H9 (cell line): ENCODE measurements around the gene RTF2. TPM values are rescaled to one million over a fixed set of nuclear protein-coding genes. Genes with fewer than 3 reads are reported as not detected.

Experiments used
- DNase-seq: peaks from one replicate; pipeline ENCODE4 v3.0.0-alpha.2; 2017
- H2AFZ ChIP-seq: one replicate; pipeline ENCODE4 v1.6.1; 2013; ENCODE audit warnings: mild to moderate bottlenecking, low read length, control low read depth, moderate library complexity
- H2AK5ac ChIP-seq: 2 replicates; pipeline ENCODE4 v1.6.1; 2013; ENCODE audit warnings: low read length, control low read depth, mixed read lengths; ENCODE audit not compliant: insufficient read length
- H2BK120ac ChIP-seq: one replicate; pipeline ENCODE4 v1.6.1; 2013; ENCODE audit warnings: low read depth, mild to moderate bottlenecking, low read length, control low read depth, inconsistent platforms; ENCODE audit not compliant: poor library complexity, severe bottlenecking
- H2BK12ac ChIP-seq: 2 replicates; pipeline ENCODE4 v1.6.1; 2013; ENCODE audit warnings: low read length, control low read depth, mixed read lengths, low read depth; ENCODE audit not compliant: insufficient read length
- H2BK15ac ChIP-seq: 2 replicates; pipeline ENCODE4 v1.6.1; 2013; ENCODE audit warnings: low read depth, low read length, control low read depth
- H2BK20ac ChIP-seq: one replicate; pipeline ENCODE4 v1.6.1; 2013; ENCODE audit warnings: low read depth, mild to moderate bottlenecking, low read length, control low read depth, inconsistent platforms; ENCODE audit not compliant: poor library complexity, severe bottlenecking
- H2BK5ac ChIP-seq: 2 replicates; pipeline ENCODE4 v1.6.1; 2013; ENCODE audit warnings: low read length, control low read depth, mixed read lengths; ENCODE audit not compliant: insufficient read length
- H3K14ac ChIP-seq: 2 replicates; pipeline ENCODE4 v1.6.1; 2013; ENCODE audit warnings: low read length, control low read depth; ENCODE audit not compliant: insufficient read depth
- H3K18ac ChIP-seq: 2 replicates; pipeline ENCODE4 v1.6.1; 2013; ENCODE audit warnings: low read depth, mild to moderate bottlenecking, mixed read lengths, low read length, control low read depth; ENCODE audit not compliant: insufficient read length
- H3K23ac ChIP-seq: 2 replicates; pipeline ENCODE4 v1.6.1; 2013; ENCODE audit warnings: low read length, control low read depth, mixed read lengths, low read depth; ENCODE audit not compliant: insufficient read length
- H3K23me2 ChIP-seq: 2 replicates; pipeline ENCODE4 v1.6.1; 2013; ENCODE audit warnings: low read depth, mild to moderate bottlenecking, mixed read lengths, low read length, control low read depth; ENCODE audit not compliant: insufficient read length, poor library complexity, severe bottlenecking
- H3K27ac ChIP-seq: 2 replicates; pipeline ENCODE4 v1.5.1; 2013; ENCODE audit warnings: low read length, control low read depth, mixed read lengths, low read depth; ENCODE audit not compliant: insufficient read length
- H3K27me3 ChIP-seq: 2 replicates; pipeline ENCODE4 v1.6.1; 2013; ENCODE audit warnings: low read length, control low read depth, inconsistent platforms; ENCODE audit not compliant: insufficient read depth
- H3K4ac ChIP-seq: 2 replicates; pipeline ENCODE4 v1.6.1; 2013; ENCODE audit warnings: low read depth, mild to moderate bottlenecking, control low read depth, inconsistent platforms, low read length, moderate library complexity
- H3K4me1 ChIP-seq: 2 replicates; pipeline ENCODE4 v1.6.1; 2013; ENCODE audit warnings: low read length, control low read depth, inconsistent platforms; ENCODE audit not compliant: insufficient read depth
- H3K4me2 ChIP-seq: 2 replicates; pipeline ENCODE4 v1.6.1; 2013; ENCODE audit warnings: low read length, control low read depth, mixed read lengths; ENCODE audit not compliant: insufficient read length, insufficient read depth
- H3K56ac ChIP-seq: 2 replicates; pipeline ENCODE4 v1.6.1; 2013; ENCODE audit warnings: low read depth, mild to moderate bottlenecking, mixed read lengths, low read length, control low read depth; ENCODE audit not compliant: insufficient read length
- H3K79me1 ChIP-seq: 2 replicates; pipeline ENCODE4 v1.6.1; 2013; ENCODE audit warnings: low read depth, mild to moderate bottlenecking, moderate library complexity, low read length, control low read depth, inconsistent platforms; ENCODE audit not compliant: insufficient read depth, poor library complexity, severe bottlenecking
- H3K79me2 ChIP-seq: 2 replicates; pipeline ENCODE4 v1.6.1; 2013; ENCODE audit warnings: low read length, control low read depth, inconsistent platforms; ENCODE audit not compliant: insufficient read depth
- H3K9ac ChIP-seq: 2 replicates; pipeline ENCODE4 v1.6.1; 2013; ENCODE audit warnings: low read length, control low read depth, mixed read lengths; ENCODE audit not compliant: insufficient read length; ENCODE audit errors: extremely low read depth
- H3K9me3 ChIP-seq: one replicate; pipeline ENCODE4 v1.6.1; 2013; ENCODE audit warnings: low read depth, low read length, inconsistent platforms; ENCODE audit not compliant: control insufficient read depth
- H3T11ph ChIP-seq: one replicate; pipeline ENCODE4 v1.6.1; 2013; ENCODE audit warnings: mild to moderate bottlenecking, low read length, control low read depth, inconsistent platforms
- H4K20me1 ChIP-seq: one replicate; pipeline ENCODE4 v1.6.1; 2013; ENCODE audit not compliant: control insufficient read depth, insufficient read length, insufficient read depth
- H4K5ac ChIP-seq: 2 replicates; pipeline ENCODE4 v1.6.1; 2013; ENCODE audit warnings: low read depth, mild to moderate bottlenecking, mixed read lengths, low read length, control low read depth; ENCODE audit not compliant: insufficient read length
- H4K8ac ChIP-seq: replicated peaks from 2 replicates; pipeline ENCODE4 v1.6.1; 2013; ENCODE audit warnings: low read length, control low read depth, mixed read lengths, low read depth; ENCODE audit not compliant: insufficient read length
- H4K91ac ChIP-seq: 2 replicates; pipeline ENCODE4 v1.6.1; 2013; ENCODE audit warnings: low read depth, mild to moderate bottlenecking, moderate library complexity, mixed read lengths, low read length, control low read depth; ENCODE audit not compliant: insufficient read length
- H3K27ac Mint-ChIP-seq, 3 experiments: 2 replicates in 2 of 3; 3 replicates in 1 of 3; pipeline ENCODE4 v1.8.0; 2020 to 2021; ENCODE audit warnings: mixed read lengths in 3 of 3, mild to moderate bottlenecking in 1 of 3, moderate library complexity in 1 of 3
- H3K27me3 Mint-ChIP-seq: 2 replicates; pipeline ENCODE4 v1.8.0; 2021; ENCODE audit warnings: low read depth, mild to moderate bottlenecking, moderate library complexity, mixed read lengths
- H3K36me3 Mint-ChIP-seq, 3 experiments: 2 replicates in 2 of 3; 3 replicates in 1 of 3; pipeline ENCODE4 v1.8.0; 2020 to 2021; ENCODE audit warnings: low read depth in 3 of 3, mixed read lengths in 3 of 3; ENCODE audit not compliant: insufficient read depth in 1 of 3
- H3K4me1 Mint-ChIP-seq, 2 experiments: 2 replicates each; pipeline ENCODE4 v1.8.0; 2020; ENCODE audit warnings: mixed read lengths in 2 of 2
- H3K4me3 Mint-ChIP-seq, 2 experiments: 2 replicates in 1 of 2; 3 replicates in 1 of 2; pipeline ENCODE4 v1.8.0; 2020 to 2021; ENCODE audit warnings: mild to moderate bottlenecking in 2 of 2, mixed read lengths in 2 of 2, moderate library complexity in 1 of 2
- H3K9me3 Mint-ChIP-seq, 2 experiments: 2 replicates in 1 of 2; 3 replicates in 1 of 2; pipeline ENCODE4 v1.8.0; 2020; ENCODE audit warnings: mild to moderate bottlenecking in 2 of 2, mixed read lengths in 2 of 2, moderate library complexity in 1 of 2
- CTCF ChIP-seq: fragments of 200-600 bp; sonication (generic); conservative IDR thresholded peaks from 3 replicates; pipeline ENCODE4 v1.8.0; 2021; ENCODE audit warnings: antibody characterized with exemption, mild to moderate bottlenecking
- WGBS: extraction: QIAGEN DNeasy Blood & Tissue Kit; methylation state at CpG from one replicate; pipeline ENCODE4 v1.1.7; 2013; ENCODE audit warnings: missing lambda C conversion rate, low lambda C conversion rate, mixed read lengths; ENCODE audit not compliant: insufficient read length; ENCODE audit errors: extremely low coverage; 5-methylcytosine and 5-hydroxymethylcytosine counted together
- long read RNA-seq: library from polyadenylated mRNA; unstranded; transcript quantifications from one replicate; pipeline ENCODE4 v2.0.0, GENCODE V29; 2020
- total RNA-seq: library from RNA; stranded (reverse); gene quantifications from 2 replicates; pipeline ENCODE4 v1.2.1, GENCODE V29; 2021

RTF2 gene
- 57.2 and 62.6 TPM in 2 replicates for total RNA-seq
- long read RNA-seq, transcript RTF2-203 (8 exons, 1,572 nt), result minor isoform, 18 of 750 reads
- long read RNA-seq, transcript RTF2-201 (10 exons, 1,745 nt), result minor isoform, 6 of 750 reads
- long read RNA-seq, transcript RTF2-202 (9 exons, 2,212 nt), result major isoform, 659 of 750 reads
- long read RNA-seq, partial matches to known transcripts, result 15 of 750 reads
- long read RNA-seq, other reads (novel, unspliced or antisense), result 52 of 750 reads

GRCh38 chr20:56468316-56469076 lies at the start of gene RTF2:
Gene RTF2 (plus strand): TSS chr20:56468627. CDS start chr20:56468698, 71 bp downstream.
- Histone ChIP-seq H3K23me2 (peaks cover 7% of the 10 kb centered on the region), H2AK5ac (no peak within 1 kb of the TSS), H3K23ac (no peak within 1 kb of the TSS), H3K4ac (no peak within 1 kb of the TSS), H2BK20ac (no peak within 1 kb of the TSS), H3K27ac (no peak within 1 kb of the TSS), H3K9ac (peak within 1 kb of the TSS; percentile 64), H4K5ac (no peak within 1 kb of the TSS), H2BK120ac (no peak within 1 kb of the TSS), H3K56ac (no peak within 1 kb of the TSS), H2BK15ac (no peak within 1 kb of the TSS), H4K91ac (no peak within 1 kb of the TSS), H4K8ac (no peak within 1 kb of the TSS), H3K79me1 (peaks cover 10% of the 10 kb centered on the region), H4K20me1 (no peaks in the 10 kb centered on the region), H3K9me3 (no peaks in the 10 kb centered on the region), H3K4me1 (no peaks in the 10 kb centered on the region), H3K14ac (no peak within 1 kb of the TSS), H2BK12ac (no peak within 1 kb of the TSS), H3K18ac (no peak within 1 kb of the TSS), H3K79me2 (peaks cover 9% of the 10 kb centered on the region; the same call in 1 of the 2 replicates), H3T11ph (no peak within 1 kb of the TSS), H2BK5ac (no peak within 1 kb of the TSS), H3K4me2 (peak within 1 kb of the TSS; percentile 92), H2AFZ (no peak within 1 kb of the TSS), H3K27me3 (no peaks in the 10 kb centered on the region)
- Mint-ChIP-seq H3K4me3 (peak within 1 kb of the TSS; percentile 100), H3K27ac (peak within 1 kb of the TSS; percentile 96 to 100 (median 99); a peak in 6 of 7 replicates), H3K9me3 (no peaks in the 10 kb centered on the region), H3K36me3 (peaks cover 0 to 8% (median 6%) of the 10 kb centered on the region in 3 experiments; a peak in 5 of 7 replicates), H3K27me3 (peaks cover 10% of the 10 kb centered on the region), H3K4me1 (peaks cover 4 to 11% of the 10 kb centered on the region in 2 experiments)
- TF ChIP-seq CTCF, result no peak
- WGBS, result no CpG with 5 or more reads among the region's 55 CpGs
- peak; percentile 94 for DNase-seq
